GM12865 (cell line): ENCODE data around the gene RASAL1.

Experiments used
- DNase-seq: peaks from one replicate; pipeline ENCODE4 v3.0.0; 2010; ENCODE audit warnings: low read depth
- H3K4me3 ChIP-seq: 2 replicates; pipeline ENCODE4 v1.5.1; 2011; ENCODE audit warnings: mild to moderate bottlenecking, low read depth, low read length, control low read depth
- CTCF ChIP-seq: IDR thresholded peaks from 2 replicates; pipeline ENCODE4 v1.5.1; 2011; ENCODE audit warnings: low read length, control low read depth, low read depth, inconsistent platforms; ENCODE audit not compliant: insufficient read depth; ENCODE audit errors: missing control alignments

Gene RASAL1

GRCh38 chr12:113115455-113116126 is 20.0 kb downstream of the RASAL1 start:
- no peak for DNase-seq
- no peak overlapping the region for H3K4me3 ChIP-seq
- TF ChIP-seq CTCF = no peak

- DNase-seq = no peak
- no peak overlapping the region for H3K4me3 ChIP-seq
- no peak for TF ChIP-seq CTCF
Measured at GRCh38 chr12:113114447-113115178, 20.9 kb downstream of the RASAL1 start.

- no peak for DNase-seq
- no peak for TF ChIP-seq CTCF
Measured at GRCh38 chr12:113113397-113113796, 22.2 kb downstream of the RASAL1 start.

GRCh38 chr12:113112043-113112899 is 23.3 kb downstream of the RASAL1 start:
- no peak overlapping the region for H3K4me3 ChIP-seq
- no peak for TF ChIP-seq CTCF
- DNase-seq = no peak

More at GRCh38 chr12:113113397-113113796, 22.2 kb downstream of the RASAL1 start:
- H3K4me3 ChIP-seq = no peak overlapping the region

- DNase-seq = no peak
- no peak for TF ChIP-seq CTCF
- no peak overlapping the region for H3K4me3 ChIP-seq
Measured at GRCh38 chr12:113111247-113111646, 24.3 kb downstream of the RASAL1 start.

GRCh38 chr12:113109872-113110599 is 25.5 kb downstream of the RASAL1 start:
- DNase-seq = no peak
- no peak for TF ChIP-seq CTCF

More at GRCh38 chr12:113109872-113110599, 25.5 kb downstream of the RASAL1 start:
- H3K4me3 ChIP-seq = no peak overlapping the region
